ENCODE data around the gene RAB23.

The RAB23 gene

DNA sequence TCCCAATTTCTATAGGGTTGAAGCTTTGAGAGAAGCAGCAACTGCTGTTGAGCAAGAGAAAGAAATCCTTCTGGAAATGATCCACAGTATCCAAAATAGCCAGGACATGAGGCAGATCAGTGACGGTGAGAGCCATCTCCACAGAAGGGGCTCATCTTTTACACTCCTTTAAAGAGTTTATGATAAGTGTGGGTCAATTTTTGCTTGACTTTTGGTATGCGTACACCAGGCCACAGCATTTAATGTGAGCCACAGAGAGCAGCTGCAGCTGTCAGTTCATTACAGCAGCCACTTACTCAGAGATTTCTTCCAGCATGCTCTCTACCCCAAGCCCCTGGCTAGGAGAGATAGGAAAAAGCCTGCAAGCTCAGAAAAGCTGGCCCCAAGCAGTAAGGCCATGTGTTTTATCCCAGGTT is 40.1 kb downstream of the RAB23 start:
- no peak for DNase-seq (ENCODE audit: low spot score)

DNA sequence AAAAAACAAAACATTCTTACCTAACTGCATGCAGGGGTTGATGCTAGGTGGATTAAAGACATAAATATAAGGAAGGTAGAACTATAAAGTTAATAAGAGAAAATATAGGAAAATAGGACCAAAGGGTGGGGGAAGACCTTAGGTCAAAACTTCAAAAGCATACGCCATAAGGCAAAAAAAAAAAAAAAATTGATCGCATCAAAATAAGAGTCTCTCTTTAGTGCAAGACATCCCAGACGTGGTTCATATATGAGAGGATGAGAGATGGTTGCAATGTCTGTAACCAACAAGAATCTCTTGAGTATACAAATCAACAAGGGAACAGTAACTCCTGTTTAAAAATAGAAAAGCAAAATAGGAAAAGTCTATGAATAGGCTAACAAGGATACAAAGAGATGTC is 41.5 kb downstream of the RAB23 start:
- no peak for DNase-seq (ENCODE audit: low spot score)

DNA sequence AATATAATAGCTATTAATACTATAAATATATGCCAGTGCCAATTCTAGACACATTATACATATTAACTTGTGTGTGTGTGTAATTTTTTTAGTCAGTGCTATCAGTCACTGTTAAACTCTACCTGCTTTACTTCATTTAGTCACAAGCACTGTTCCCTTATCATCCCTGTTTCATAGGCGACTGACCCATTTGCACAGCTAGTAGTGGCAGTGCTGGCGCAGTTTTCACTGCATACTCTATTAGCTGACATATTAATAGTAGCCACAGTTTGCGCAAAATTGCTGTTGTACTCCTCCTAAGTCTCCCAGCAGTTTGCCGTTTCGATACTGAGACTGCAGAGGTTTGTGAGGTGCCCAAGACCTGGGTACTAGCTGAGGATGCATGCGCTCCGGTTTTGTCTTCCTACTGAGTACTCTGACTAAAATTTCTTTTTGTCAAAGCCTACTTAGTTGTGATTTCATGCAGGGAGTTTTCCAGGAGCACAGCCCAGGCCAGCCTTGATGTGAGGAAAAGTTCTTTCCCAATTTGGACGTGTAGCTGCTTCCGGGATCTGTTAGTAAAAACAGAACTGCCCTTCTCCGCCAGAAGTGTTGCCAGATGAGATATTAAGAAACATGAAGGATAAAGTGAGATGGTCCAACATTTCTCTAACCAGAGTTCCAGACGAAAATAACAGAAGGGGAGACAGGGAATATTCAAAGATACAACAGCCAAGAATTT is 44.4 kb downstream of the RAB23 start:
- DNase-seq (ENCODE audit: low spot score): peak; percentile 70

DNA sequence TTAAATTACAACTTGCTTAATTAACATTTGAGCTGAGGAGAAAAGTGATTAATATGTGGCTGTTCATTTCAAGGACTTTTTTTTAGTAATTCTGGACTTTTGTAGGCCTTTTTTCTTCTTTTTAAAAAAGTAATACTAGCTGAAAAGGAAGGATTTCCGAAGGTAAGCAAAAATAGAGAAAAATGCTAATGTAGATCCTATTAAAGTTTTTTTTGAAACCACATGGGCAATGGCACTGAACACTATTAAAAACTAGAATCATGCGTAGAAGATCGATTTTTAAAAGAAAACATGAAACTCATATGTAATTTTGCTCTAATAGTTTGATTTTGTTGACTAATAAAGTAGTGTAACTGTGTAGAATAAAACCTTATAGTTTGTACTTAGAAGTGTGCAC is 47.6 kb downstream of the RAB23 start:
- DNase-seq (ENCODE audit: low spot score): no peak

DNA sequence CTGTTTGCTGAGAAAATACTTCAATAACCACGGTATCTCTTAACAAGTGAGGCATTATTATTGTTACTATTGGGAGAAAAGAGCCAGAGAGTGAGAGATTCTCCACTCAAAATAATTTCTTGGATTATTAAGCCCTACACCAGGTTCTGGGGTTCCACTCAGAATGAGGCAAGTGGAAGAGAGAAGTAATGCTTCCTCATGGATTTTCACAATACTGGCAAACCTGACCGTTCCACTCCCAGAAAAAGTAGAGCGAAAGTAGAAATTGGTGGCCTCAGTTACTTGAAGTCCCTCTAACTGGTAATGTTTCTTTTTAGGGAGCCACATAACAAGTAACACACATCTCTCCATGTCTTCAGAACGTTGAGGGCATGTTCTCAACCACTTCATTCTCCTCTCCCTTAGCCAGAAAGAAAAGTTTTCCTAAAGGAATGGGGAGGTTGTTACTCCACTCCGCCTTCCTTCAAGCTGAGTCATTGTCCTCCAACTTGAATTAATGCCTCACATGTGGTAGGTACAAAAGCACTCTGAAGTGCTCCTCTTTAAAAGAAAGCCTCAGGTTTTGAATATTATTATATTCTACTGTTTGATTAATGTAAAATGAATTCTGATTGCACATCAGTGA is 48.1 kb downstream of the RAB23 start:
- no peak for DNase-seq (ENCODE audit: low spot score)

DNA sequence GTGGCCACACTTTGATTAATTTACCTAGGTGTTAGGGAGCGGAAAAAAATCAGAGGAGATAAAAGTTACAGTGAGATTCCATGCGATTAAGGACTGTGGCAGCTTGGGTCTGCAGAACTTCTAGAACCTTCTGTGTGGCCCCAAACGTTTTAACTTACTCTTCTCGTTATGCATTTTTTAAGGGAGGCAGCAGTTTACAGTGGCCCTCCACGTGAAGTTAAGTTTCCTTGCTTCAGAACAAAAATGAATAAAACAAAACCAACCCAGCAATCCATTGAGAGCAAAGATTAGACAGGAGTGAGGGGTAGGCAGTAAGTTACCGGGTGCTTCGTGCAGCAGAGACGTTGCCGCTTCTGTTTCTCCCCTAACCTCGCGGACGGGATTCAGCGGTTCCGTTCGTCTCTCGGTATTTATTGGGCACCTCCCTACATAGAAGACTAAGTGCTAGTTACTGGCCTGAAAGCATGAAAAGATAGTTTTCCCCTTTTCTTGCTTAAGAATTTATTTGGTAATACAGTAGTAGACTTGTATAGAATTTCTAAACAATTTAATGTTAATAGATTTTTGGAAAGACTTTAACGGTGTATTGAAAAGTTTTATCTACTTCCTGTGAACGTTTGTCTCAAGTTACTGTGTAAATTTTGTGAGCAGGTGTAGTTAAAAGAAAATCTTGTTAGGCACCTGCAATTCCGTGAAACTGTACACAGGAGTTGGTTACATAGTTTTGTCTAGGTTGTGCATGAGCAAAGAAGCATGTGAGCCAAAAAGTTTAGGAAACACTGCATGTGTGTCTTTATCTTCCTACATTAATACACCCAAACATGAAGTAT is 48.8 kb downstream of the RAB23 start:
- DNase-seq (ENCODE audit: low spot score): no peak

DNA sequence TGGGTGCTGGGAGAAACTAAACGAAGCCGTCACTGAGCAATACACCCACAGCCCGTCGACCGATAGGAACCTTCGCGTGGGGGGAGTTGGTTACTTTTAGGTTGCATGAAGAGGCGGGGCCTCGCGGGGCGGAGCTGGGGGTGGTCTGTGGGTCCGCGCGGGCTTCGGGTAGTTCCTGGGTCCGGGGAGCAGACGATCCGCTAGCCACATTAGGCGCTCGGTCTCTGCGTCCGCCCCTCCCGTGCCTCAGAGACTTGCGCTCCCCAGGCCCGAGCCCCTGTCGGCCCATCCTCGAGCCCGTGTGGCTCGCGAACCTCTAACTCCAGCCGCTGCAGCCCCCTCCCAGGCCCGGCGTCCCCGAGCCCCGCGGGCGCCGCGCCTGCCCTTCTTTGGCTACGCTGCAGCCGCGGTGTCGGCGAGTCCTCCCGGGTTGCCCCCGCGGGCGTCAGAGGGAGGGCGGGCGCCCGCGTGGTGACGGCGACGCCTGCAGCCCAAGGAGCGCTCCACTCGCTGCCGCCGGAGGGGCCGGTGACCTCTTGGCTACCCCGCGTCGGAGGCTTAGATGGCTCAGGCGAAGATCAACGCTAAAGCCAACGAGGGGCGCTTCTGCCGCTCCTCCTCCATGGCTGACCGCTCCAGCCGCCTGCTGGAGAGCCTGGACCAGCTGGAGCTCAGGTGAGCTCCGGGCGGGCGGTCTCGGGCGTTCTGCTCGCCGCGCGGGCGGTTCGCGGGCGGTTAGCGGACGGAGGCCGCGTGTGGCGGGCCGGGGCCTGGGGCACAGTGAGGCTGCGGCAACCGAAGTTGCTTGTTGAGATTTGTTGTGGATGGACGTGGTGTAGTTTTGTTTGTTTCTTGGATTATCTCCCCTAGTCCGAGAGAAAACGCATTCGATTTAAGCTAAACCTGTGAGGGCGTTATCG is 49.7 kb downstream of the RAB23 start, which contains the start of gene BAG2:
BAG2 (plus strand) TSS at position 191 of the 920 bp plus-strand sequence; CDS start at position 563, 372 bp downstream.
- peak; percentile 90 for DNase-seq (ENCODE audit: low spot score)

DNA sequence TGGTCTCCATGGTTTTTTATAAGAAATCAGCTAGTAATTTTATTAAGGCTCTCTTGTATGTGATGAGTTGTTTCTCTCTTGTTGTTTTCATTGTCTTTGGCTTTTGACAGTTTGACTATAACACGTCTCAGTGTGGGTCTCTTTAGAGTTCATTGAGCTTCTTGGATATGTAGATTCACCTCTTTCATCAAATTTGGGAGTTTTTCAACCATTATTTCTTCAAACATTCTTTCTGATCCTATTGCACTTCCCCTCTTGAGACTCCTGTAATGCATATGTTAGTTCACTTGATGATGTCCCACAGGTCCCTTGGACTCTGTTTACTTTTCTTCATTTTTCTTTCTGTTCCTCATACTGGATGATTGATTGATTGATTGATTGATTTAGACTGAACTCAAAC is 57.0 kb downstream of the RAB23 start:
- DNase-seq (ENCODE audit: low spot score): no peak

DNA sequence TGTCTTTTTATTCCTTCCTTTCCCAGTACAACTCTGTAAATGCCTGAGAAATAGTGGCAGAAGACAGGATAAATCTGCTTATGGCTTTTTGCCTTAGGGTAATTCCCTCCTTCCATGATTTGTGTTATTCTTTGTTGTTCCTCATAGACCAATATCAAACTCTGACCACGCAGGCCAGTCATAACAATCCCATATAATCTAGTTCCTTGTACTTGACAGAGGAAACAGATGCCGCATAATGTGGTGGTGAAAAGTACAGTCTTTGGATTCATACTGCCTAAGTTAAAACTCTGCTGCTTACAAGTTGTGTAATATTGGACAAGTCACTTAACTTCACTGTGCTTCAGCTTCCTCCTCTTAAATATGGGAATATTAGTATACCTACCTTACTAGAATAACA is 58.2 kb downstream of the RAB23 start:
- no peak for DNase-seq (ENCODE audit: low spot score)

DNA sequence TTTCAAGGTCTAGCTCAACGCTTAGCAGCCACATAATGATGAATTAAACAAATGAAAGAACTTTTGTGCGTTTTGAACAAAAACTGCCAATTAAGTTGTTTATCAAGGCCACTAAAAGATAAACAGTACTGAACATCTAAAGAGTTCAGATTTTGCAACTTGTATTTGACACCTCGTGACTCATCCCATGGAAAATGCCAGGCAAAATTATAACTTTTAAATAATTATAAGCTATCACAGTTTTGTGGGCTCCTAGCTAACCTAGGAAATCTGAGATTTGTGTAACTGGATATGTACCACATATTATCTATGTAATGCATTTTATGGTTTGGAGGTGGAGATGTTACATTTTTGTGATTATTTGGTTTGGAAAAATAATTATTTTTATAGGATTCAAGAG is 59.6 kb downstream of the RAB23 start:
- DNase-seq (ENCODE audit: low spot score): no peak

DNA sequence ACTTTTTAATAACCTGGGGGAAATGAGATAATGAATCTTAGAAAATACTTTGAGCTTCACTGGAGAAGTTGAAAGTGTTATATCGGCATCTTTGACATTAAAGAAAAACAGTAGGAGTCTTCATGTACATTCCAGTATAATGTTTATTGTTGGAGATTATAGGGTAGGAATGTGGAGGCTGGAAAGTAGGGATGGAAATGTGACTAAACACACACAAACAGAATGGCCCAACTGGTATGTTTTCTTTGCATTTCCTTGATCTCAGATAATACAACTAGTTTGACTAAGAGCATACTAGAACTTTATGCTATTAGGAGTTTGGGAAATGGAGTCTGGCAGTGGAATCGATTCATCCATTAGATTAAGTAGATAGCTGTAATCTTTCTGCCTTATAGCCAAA is 60.1 kb downstream of the RAB23 start:
- no peak for DNase-seq (ENCODE audit: low spot score)

DNA sequence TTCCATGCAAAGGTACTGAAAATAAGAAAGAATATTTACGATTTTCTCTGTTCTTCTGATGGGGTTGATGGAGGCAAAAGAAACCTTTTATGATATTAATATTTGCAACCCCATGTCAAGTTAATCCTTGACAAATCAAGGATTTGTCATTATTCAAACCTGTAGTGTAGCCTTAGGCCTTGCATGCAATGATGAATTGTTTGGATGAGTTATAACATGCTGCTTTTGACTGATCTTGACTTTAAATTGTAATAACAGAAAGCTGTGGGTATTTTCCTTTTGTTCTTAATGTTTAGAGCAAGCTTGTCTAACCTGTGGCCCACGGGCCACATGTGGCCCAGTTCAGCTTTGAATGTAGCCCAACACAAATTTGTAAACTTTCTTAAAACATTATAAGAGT is 63.0 kb downstream of the RAB23 start:
- no peak for DNase-seq (ENCODE audit: low spot score)

DNA sequence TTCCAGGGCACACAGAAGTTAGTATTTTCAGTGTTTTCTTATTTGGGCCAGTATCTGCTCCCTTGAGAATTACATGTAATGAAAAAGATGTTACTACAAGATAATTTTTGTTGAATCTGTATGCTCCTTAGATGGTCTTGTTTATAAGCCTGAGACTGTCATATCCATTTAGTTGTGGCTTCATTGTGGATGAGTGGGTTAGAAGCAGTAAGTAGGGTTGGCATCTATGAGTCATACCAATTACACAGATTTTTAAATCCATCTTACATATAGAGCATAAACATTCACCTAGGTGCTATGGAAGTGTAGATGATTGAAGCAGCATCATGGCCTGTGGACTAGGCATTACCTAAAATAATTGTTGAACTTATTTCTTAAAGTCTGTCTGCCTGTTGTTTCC is 63.4 kb downstream of the RAB23 start:
- DNase-seq (ENCODE audit: low spot score): no peak

DNA sequence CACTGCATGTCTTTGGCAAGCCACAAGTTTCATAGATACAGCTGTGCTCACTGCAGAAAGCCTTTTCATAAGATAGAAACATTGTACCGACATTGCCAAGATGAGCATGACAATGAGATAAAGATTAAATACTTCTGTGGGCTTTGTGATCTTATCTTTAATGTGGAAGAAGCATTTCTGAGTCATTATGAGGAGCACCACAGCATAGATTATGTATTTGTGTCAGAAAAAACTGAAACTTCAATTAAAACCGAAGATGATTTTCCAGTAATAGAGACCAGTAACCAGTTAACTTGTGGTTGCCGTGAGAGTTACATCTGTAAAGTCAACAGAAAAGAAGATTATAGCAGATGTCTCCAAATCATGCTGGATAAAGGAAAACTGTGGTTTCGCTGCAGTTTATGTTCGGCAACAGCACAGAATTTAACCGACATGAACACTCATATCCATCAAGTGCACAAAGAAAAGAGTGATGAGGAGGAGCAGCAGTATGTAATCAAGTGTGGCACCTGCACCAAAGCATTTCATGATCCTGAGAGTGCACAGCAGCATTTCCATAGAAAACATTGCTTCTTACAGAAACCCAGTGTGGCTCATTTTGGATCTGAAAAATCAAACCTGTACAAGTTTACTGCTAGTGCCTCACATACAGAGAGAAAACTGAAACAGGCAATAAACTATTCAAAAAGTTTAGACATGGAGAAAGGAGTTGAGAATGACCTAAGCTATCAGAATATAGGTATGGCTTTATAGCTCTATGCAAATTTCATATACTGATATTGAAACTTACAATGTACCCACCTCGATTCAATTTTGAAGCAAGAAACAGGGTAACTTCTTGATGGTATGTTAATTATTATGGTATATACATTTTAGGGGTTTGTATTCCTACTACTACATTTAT is 73.9 kb downstream of the RAB23 start:
- DNase-seq (ENCODE audit: low spot score): no peak

DNA sequence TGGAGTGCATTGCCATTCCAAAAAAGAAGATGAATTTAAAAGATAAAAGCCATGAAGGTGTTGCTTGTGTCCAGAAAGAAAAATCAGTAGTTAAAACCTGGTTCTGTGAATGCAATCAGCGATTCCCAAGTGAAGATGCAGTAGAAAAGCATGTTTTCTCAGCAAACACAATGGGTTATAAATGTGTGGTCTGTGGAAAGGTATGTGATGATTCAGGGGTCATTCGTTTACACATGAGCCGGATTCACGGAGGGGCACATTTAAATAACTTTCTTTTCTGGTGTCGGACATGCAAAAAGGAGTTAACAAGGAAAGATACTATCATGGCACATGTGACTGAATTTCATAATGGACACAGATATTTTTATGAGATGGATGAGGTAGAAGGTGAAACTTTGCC is 74.7 kb downstream of the RAB23 start:
- DNase-seq (ENCODE audit: low spot score): no peak

DNA sequence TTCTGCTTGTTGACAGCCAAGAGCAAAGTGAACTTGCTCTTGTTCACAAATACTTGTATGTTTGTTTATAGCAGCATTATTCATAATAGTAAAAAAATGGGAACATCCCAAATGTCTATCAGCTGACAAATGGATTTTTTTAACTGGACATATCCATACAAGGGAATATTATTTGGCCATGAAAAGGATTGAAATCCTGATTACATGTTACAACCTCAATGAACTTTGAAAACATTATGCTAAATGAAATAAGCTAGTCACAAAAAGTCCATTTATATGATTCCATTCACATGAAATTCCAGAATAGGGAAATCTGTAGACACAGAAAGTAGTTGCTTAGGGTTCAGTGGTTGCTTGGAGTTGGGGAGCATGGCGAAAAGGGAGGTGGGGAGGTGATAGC is 78.4 kb downstream of the RAB23 start:
- no peak for DNase-seq (ENCODE audit: low spot score)

DNA sequence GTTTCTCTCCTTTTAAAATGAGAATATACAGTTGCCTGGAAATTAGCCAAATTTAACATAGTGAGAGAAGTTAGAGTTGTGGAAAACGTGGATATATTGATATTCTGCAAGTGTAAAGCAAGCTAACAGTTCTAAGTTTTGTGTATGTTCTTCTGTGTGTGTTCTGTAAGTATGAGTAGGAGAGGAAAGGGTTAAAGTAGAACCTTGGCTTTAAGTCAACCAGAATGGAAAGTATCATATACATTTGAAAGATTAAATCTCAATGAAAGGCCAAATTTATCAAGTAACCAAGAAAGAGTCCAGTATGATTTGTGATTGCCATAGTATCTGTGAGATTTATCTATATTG is 80.0 kb downstream of the RAB23 start:
- DNase-seq (ENCODE audit: low spot score): no peak

DNA sequence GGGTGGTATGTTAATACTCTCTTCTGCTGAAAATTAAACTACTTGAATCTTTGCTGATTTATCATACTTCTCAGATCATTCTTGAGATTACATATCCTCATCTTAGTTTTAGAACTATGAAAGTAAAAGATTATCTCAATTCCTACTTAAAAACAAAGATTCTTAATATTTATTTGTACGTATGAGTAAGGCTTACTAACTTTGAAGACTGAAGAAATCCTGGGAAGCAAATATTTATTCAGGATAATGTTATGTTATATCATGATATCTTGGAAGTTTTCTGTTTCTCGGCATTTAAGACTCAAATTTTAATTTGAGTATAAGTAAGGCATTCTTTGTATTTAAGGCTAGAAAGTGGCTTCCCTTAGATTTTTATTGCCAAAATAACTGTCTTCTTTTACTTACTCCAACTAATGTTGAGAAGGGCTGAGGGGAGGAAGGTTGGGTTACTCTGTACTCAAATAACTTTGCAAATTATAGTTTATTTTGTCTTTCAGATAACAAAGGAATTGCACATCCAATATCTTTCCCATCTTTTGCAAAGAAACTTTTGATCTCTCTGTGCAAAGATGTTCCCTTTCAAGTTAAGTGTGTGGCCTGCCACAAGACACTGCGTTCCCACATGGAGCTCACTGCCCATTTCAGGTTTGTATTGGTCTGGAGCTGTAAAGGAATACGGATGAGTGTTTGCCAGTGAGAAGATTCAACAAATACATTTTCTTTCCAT is 80.5 kb downstream of the RAB23 start:
- no peak for DNase-seq (ENCODE audit: low spot score)

DNA sequence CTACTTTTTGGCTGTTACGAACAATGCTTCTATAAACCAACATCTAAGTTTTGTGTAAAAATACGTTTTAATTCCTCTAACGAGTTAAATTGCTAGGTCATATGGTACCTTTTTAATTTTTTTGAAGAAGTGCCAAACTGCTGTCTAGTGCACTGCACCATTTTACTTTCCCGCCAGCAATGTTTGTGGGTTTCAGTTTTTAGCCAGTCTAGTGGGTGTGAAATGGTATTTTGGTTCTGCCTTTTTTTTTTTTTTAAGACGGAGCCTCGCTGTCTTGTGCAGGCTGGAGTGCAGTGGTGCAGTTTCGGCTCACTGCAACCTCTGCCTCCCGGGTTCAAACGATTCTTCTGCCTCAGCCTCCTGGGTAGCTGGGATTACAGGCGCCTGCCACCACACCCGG is 84.1 kb downstream of the RAB23 start:
- no peak for DNase-seq (ENCODE audit: low spot score)

DNA sequence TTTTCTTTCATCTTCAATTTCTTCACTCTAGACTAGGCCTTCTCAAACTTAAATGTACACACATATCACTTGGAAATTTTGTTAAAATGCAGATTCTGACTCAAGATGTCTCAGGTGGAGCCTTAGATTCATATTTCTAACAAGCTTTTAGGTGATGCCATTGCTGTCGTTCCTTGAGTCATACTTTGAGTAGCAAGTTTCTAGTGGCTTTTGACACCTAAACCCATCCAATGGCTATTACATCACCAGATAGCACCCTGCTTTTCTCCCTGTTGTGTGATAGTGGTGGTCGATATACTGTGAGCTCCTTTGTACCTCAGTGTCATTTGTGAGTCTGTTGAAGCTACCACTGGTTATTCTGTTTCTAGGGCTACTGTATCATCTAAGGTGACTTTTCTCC is 84.8 kb downstream of the RAB23 start:
- no peak for DNase-seq (ENCODE audit: low spot score)

Measured in left forelimb (tissue), 1 donor.